Left ventricle myocardium inferior (tissue), 1 donor: ENCODE data around the gene CNFN. TPM values are rescaled to one million over a fixed set of nuclear protein-coding genes. Genes with fewer than 3 reads are reported as not detected.
A peak's percentile ranks its signal among the peaks of the same experiment; 100 is the strongest.

Experiments
- DNase-seq: peaks from one replicate; pipeline ENCODE4 v3.0.0-alpha.2; 2020
- H3K27ac ChIP-seq: fragments of 200-600 bp; replicated peaks from 2 replicates; pipeline ENCODE4 v1.8.0; 2021
- H3K27me3 ChIP-seq: fragments of 200-600 bp; 2 replicates; pipeline ENCODE4 v1.8.0; 2021; ENCODE audit warnings: low read depth
- H3K36me3 ChIP-seq: fragments of 200-600 bp; 2 replicates; pipeline ENCODE4 v1.8.0; 2021
- H3K4me1 ChIP-seq: fragments of 200-600 bp; 2 replicates; pipeline ENCODE4 v1.8.0; 2021
- H3K4me3 ChIP-seq: fragments of 200-600 bp; 2 replicates; pipeline ENCODE4 v1.8.0; 2021; ENCODE audit warnings: mild to moderate bottlenecking, moderate library complexity
- H3K9me3 ChIP-seq: fragments of 200-600 bp; replicated peaks from 2 replicates; pipeline ENCODE4 v1.8.0; 2021
- intact Hi-C: fragments of 100-400 bp; cut with micrococcal nuclease; formaldehyde crosslinking; loops from one replicate; pipeline ENCODE4 v1.11.0; 2022
- total RNA-seq: library from RNA; stranded (reverse); fragmentation: NEBNext Ultra II Directional; extraction: Animal tissue kit (Norgen Biotek cat#: 25700); gene quantifications from one replicate; pipeline ENCODE4 v1.2.1, GENCODE V29; 2021
- TF ChIP-seq, protein P1 (sequence below): fragments of 200-600 bp; IDR thresholded peaks from 2 replicates; pipeline ENCODE4 v1.8.0; 2021; ENCODE audit warnings: antibody characterized with exemption, mild to moderate bottlenecking, borderline replicate concordance
- donor health status: DM: no; HTN: yes; CAD: no; lungs with severe emphysema.

Gene CNFN
- total RNA-seq, 1 donor from 2014 or later = 0.49 TPM

DNA sequence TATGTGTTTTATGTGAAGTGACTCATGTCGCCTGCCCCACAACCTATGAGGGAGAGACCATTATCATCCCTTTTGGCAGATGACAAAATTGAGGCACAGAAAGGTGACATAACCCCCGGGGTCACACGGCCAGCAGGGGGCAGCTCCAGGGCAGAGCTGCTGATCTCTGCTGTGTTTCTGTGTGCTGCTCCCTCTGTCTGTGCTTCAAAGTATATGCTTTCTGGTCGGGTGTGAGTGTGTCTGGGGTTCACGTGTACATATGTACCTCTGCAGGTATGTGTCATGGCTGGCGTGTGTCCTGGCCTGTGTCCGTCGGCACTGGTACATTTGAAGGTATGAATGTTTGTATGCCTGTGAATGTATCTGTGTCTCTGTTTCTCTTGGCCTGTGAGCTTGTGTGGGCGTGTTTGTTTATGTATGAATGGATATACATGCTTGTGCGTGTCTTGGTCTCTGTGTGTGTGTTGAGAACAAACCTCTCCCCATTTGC, 30.0 kb upstream of the CNFN start:
- H3K4me3 ChIP-seq = peak overlapping the region; percentile 40
- H3K9me3 ChIP-seq = no peaks in the 10 kb centered on the region
- peaks cover 15% of the 10 kb centered on the region for H3K36me3 ChIP-seq
- TF ChIP-seq, protein P1, sequence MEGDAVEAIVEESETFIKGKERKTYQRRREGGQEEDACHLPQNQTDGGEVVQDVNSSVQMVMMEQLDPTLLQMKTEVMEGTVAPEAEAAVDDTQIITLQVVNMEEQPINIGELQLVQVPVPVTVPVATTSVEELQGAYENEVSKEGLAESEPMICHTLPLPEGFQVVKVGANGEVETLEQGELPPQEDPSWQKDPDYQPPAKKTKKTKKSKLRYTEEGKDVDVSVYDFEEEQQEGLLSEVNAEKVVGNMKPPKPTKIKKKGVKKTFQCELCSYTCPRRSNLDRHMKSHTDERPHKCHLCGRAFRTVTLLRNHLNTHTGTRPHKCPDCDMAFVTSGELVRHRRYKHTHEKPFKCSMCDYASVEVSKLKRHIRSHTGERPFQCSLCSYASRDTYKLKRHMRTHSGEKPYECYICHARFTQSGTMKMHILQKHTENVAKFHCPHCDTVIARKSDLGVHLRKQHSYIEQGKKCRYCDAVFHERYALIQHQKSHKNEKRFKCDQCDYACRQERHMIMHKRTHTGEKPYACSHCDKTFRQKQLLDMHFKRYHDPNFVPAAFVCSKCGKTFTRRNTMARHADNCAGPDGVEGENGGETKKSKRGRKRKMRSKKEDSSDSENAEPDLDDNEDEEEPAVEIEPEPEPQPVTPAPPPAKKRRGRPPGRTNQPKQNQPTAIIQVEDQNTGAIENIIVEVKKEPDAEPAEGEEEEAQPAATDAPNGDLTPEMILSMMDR = peak; percentile 65
- H3K27ac ChIP-seq = peak overlapping the region; percentile 90
- no peak for DNase-seq
- peaks cover 64% of the 10 kb centered on the region for H3K4me1 ChIP-seq
- no peaks in the 10 kb centered on the region for H3K27me3 ChIP-seq
- intact Hi-C loops = no loop called here

DNA sequence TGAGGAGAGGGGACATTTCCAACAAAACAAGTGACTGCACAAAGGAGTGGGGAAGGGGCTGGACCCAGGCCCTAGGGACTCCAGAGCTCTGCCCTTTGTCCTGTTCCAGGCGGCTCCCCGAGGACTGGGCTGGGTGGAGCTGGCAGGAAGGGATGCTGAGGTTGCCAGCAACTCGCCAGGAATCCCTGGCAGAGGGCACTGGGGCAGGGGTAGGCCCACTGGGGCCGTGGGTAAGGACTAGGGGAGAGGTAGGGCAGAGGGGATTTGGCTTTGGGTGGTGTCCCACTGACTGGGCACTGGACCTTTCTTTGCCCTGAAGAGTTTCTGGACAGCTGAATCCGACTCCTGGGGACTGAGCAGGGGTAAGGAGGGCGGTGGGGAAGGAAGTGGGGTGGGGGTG, 29.2 kb upstream of the CNFN start:
- peak overlapping the region; percentile 40 for H3K4me3 ChIP-seq
- H3K27me3 ChIP-seq = no peaks in the 10 kb centered on the region
- no peaks in the 10 kb centered on the region for H3K9me3 ChIP-seq
- peak; percentile 57 for DNase-seq
- peak overlapping the region; percentile 90 for H3K27ac ChIP-seq
- H3K4me1 ChIP-seq = peaks cover 57% of the 10 kb centered on the region
- intact Hi-C loops = no loop called here
- TF ChIP-seq, protein P1 = no peak
- peaks cover 23% of the 10 kb centered on the region for H3K36me3 ChIP-seq

DNA sequence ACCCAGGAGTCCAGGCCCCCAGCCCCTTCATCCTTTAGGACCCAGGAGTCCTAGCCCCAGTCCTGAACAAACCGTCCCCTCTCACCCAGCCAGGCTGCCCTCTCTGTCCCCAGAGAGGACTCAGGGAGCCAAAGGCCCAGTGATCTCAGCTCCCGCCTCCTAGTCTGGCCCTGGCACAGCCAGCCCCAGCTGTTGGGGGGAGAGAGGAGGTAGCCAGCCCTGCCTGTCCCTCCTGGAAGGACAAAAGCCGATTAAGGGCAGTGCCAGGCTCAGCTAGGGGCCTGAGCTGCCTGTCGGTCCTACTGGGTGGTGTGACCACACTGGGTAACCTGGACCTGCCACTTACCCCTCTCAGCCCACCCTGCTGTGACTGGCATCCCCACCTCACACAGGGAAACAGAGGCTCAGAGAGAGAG, 22.6 kb upstream of the CNFN start:
- no peaks in the 10 kb centered on the region for H3K9me3 ChIP-seq
- DNase-seq = no peak
- TF ChIP-seq, protein P1 = no peak
- H3K4me1 ChIP-seq = peaks cover 44% of the 10 kb centered on the region
- intact Hi-C loops = no loop called here
- H3K27me3 ChIP-seq = no peaks in the 10 kb centered on the region
- H3K27ac ChIP-seq = peak overlapping the region; percentile 70
- H3K4me3 ChIP-seq = no peak overlapping the region
- peaks cover 44% of the 10 kb centered on the region for H3K36me3 ChIP-seq

DNA sequence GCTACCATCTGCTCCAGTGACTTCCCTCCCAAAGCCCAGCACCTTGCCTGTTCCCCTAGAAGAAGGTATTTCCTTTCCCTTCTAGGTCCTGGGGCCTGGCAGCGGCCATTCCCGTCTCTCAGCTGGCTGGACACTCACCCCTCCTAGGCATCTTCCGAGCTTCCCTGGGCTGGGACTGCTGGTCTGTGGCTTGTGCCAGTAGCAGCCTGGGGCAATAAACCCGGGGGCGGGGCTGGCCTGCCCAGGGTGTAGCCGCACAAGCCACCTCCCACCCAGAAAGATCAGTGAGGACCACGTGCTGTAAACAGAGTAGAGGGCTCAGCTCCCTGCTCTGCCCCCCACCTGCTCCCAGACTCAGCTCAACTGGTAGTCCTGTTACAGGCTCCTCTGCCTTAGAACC, 22.1 kb upstream of the CNFN start:
- Histone ChIP-seq H3K36me3 (peaks cover 46% of the 10 kb centered on the region), H3K27me3 (no peaks in the 10 kb centered on the region), H3K9me3 (no peaks in the 10 kb centered on the region), H3K4me3 (no peak overlapping the region), H3K4me1 (peaks cover 44% of the 10 kb centered on the region), H3K27ac (peak overlapping the region; percentile 70)
- TF ChIP-seq, protein P1 = no peak
- no peak for DNase-seq
- intact Hi-C loops = no loop called here

DNA sequence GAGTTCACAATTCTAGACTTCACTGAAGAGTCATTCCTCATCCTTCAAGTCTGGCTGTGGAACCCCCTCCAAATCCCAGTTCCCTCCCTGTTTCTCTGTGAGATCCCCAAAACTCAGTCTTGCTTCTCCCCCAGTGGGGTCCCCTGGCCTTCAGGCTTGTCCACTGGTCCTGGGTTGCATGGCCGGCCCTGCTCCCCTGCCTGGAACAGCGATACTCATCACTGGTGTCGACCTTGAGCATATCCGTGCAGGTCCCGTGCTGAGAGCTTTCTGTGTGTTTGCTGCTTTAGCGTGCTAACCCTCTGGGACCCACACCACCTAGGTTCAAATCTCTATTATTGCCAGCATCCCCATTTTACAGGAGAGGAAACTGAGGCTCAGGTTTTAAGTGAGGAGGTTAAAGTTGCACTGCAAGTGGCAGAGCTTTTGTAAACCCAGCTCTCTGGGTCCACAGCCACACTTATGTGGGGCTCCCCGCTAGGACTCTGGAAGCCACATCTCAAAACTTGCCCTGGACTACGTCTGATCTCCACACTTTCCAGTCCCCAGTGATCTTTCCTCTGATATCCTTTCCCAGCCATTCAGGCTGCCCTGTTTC, 21.6 kb upstream of the CNFN start:
- intact Hi-C loops = no loop called here
- no peak overlapping the region for H3K4me3 ChIP-seq
- no peaks in the 10 kb centered on the region for H3K27me3 ChIP-seq
- H3K36me3 ChIP-seq = peaks cover 48% of the 10 kb centered on the region
- H3K27ac ChIP-seq = no peak overlapping the region
- H3K4me1 ChIP-seq = peaks cover 44% of the 10 kb centered on the region
- no peaks in the 10 kb centered on the region for H3K9me3 ChIP-seq
- TF ChIP-seq, protein P1 = no peak
- DNase-seq = no peak
